Activated CD4-positive, CD25-positive, alpha-beta regulatory T cell treated with anti-CD3 and anti-CD28 coated beads, Interleukin-2, amount 50 U/mL, for 72 hours (primary cell): ENCODE data around the gene ADTRP.
"Not testable (repeated sequence)": the region's sequence is repeated elsewhere in the genome, so short reads cannot be mapped to it uniquely, and the experiment has no call there.

Source experiments
- DNase-seq: peaks from one replicate; pipeline ENCODE4 v3.0.0; 2021

ADTRP gene

GRCh38 chr6:11722220-11722619 is 56.4 kb downstream of the ADTRP start:
- no peak for DNase-seq

GRCh38 chr6:11718463-11718862 is 60.1 kb downstream of the ADTRP start:
- DNase-seq: no peak

- no peak for DNase-seq
Measured at GRCh38 chr6:11718031-11718430, 60.6 kb downstream of the ADTRP start.

GRCh38 chr6:11714798-11715285 is 63.8 kb downstream of the ADTRP start:
- DNase-seq: no peak

- no peak for DNase-seq
Measured at GRCh38 chr6:11714116-11714797, 64.3 kb downstream of the ADTRP start.

GRCh38 chr6:11712760-11713159 is 65.8 kb downstream of the ADTRP start:
- no peak for DNase-seq

GRCh38 chr6:11711984-11712711 is 66.5 kb downstream of the ADTRP start:
- DNase-seq: no peak

GRCh38 chr6:11711003-11711983 is 67.3 kb downstream of the ADTRP start:
- DNase-seq: no peak

- DNase-seq: no peak
Measured at GRCh38 chr6:11710311-11710761, 68.3 kb downstream of the ADTRP start.

GRCh38 chr6:11706171-11706570 is 72.4 kb downstream of the ADTRP start:
- DNase-seq: no peak

GRCh38 chr6:11705483-11705882 is 73.1 kb downstream of the ADTRP start:
- no peak for DNase-seq

GRCh38 chr6:11705069-11705468 is 73.5 kb downstream of the ADTRP start:
- DNase-seq: no peak

- DNase-seq: no peak
Measured at GRCh38 chr6:11703725-11704124, 74.9 kb downstream of the ADTRP start.

GRCh38 chr6:11702500-11703130 is 76.0 kb downstream of the ADTRP start:
- no peak for DNase-seq

- DNase-seq: no peak
Measured at GRCh38 chr6:11702089-11702488, 76.5 kb downstream of the ADTRP start.

GRCh38 chr6:11701573-11701972 is 77.0 kb downstream of the ADTRP start:
- DNase-seq: no peak

- DNase-seq: no peak
Measured at GRCh38 chr6:11700118-11700718, 78.4 kb downstream of the ADTRP start.

- no peak for DNase-seq
Measured at GRCh38 chr6:11699576-11699975, 79.0 kb downstream of the ADTRP start.

- DNase-seq: no peak
Measured at GRCh38 chr6:11692451-11693376, 85.9 kb downstream of the ADTRP start.

GRCh38 chr6:11689847-11690246 is 88.8 kb downstream of the ADTRP start:
- DNase-seq: no peak

- DNase-seq: not testable (repeated sequence)
Measured at GRCh38 chr6:11689400-11689799, 89.2 kb downstream of the ADTRP start.
